Cardiac muscle cell (in vitro differentiated cells and primary cell): Measurements from ENCODE around the gene ATP11B. TPM values are rescaled to one million over a fixed set of nuclear protein-coding genes. Genes with fewer than 3 reads are reported as not detected.

Experiments
- DNase-seq, 2 donors: peaks; one replicate each; pipeline versions ENCODE4 v3.0.0 to v3.0.0-alpha.2; 2010 to 2017; ENCODE audit warnings: low read depth in 1 of 2, low spot score in 1 of 2
- H3K27ac ChIP-seq: fragments of 200-600 bp; sonication (generic); 2 replicates; pipeline ENCODE4 v1.5.1; 2016
- H3K27me3 ChIP-seq: fragments of 200-600 bp; sonication (generic); 2 replicates; pipeline ENCODE4 v1.6.0; 2016; ENCODE audit warnings: control low read depth
- H3K36me3 ChIP-seq: fragments of 200-600 bp; sonication (generic); 2 replicates; pipeline ENCODE4 v1.5.1; 2016; ENCODE audit warnings: control low read depth
- H3K4me1 ChIP-seq: fragments of 200-600 bp; sonication (generic); 2 replicates; pipeline ENCODE4 v1.8.1; 2017; ENCODE audit warnings: low read depth, mild to moderate bottlenecking, mixed run types
- H3K4me3 ChIP-seq: fragments of 200-600 bp; sonication (generic); 2 replicates; pipeline ENCODE4 v1.5.1; 2016; ENCODE audit warnings: mild to moderate bottlenecking
- H3K9me3 ChIP-seq: fragments of 200-600 bp; sonication (generic); 2 replicates; pipeline ENCODE4 v1.5.1; 2017; ENCODE audit warnings: low read depth, mild to moderate bottlenecking, control low read depth
- CTCF ChIP-seq: IDR thresholded peaks from 2 replicates; pipeline ENCODE4 v1.5.1; 2012; ENCODE audit warnings: low read depth, mild to moderate bottlenecking, low read length
- polyA plus RNA-seq: library from polyadenylated mRNA; unstranded; fragments of >200 nt; fragmentation: Nextera tagmentation; extraction: Ambion mirVana; gene quantifications from 2 replicates; pipeline ENCODE4 v1.2.1, GENCODE V29; 2016
- total RNA-seq: library from RNA; depleted of rRNA; stranded (reverse); fragments of >200 nt; gene quantifications from 2 replicates; pipeline ENCODE4 v1.2.3, GENCODE V29; 2016

ATP11B gene
- total and polyA plus RNA-seq, 2 experiments from 2014 or later, result 11.9 to 79.0 TPM

GRCh38 chr3:182912474-182912873, 119.2 kb downstream of the ATP11B start:
- H3K4me1 ChIP-seq, result peaks cover 12% of the 10 kb centered on the region
- no peak overlapping the region for H3K27ac ChIP-seq
- no peaks in the 10 kb centered on the region for H3K9me3 ChIP-seq
- H3K36me3 ChIP-seq, result peaks cover 6% of the 10 kb centered on the region
- H3K4me3 ChIP-seq, result no peak overlapping the region
- DNase-seq, result peak in 1 of 2 donors; percentile 6
- H3K27me3 ChIP-seq, result no peaks in the 10 kb centered on the region
- no peak for TF ChIP-seq CTCF

GRCh38 chr3:182913889-182914288, 120.6 kb downstream of the ATP11B start:
- H3K9me3 ChIP-seq, result no peaks in the 10 kb centered on the region
- TF ChIP-seq CTCF, result no peak
- H3K4me3 ChIP-seq, result no peak overlapping the region
- H3K4me1 ChIP-seq, result peaks cover 12% of the 10 kb centered on the region
- no peak for DNase-seq
- H3K27ac ChIP-seq, result no peak overlapping the region
- peaks cover 6% of the 10 kb centered on the region for H3K36me3 ChIP-seq
- H3K27me3 ChIP-seq, result no peaks in the 10 kb centered on the region

GRCh38 chr3:182914341-182914740, 121.0 kb downstream of the ATP11B start:
- Histone ChIP-seq H3K4me1 (peaks cover 12% of the 10 kb centered on the region), H3K27me3 (no peaks in the 10 kb centered on the region), H3K36me3 (peaks cover 6% of the 10 kb centered on the region), H3K4me3 (no peak overlapping the region), H3K27ac (no peak overlapping the region), H3K9me3 (no peaks in the 10 kb centered on the region)
- no peak for TF ChIP-seq CTCF
- no peak for DNase-seq

DNA sequence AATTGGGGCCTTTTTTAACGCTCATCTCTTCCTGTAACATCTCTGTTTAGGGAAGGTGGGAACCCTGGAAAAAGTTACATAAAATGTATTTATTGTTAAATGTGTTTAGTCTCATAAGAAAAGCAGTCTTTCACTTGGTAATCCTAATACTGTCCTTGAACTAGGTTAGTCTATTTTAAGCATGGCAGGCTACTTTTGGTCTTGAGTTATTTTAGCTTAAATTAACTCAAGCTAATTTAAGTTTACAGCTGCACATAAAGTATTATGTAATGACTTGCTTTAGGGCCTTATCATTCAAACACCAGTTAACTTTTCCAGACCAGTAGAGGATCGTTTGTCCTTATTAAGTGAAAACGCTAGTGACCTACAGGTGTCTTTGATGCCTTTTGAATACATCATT, 123.8 kb downstream of the ATP11B start:
- Histone ChIP-seq H3K36me3 (peaks cover 6% of the 10 kb centered on the region), H3K27me3 (no peaks in the 10 kb centered on the region), H3K4me1 (peaks cover 12% of the 10 kb centered on the region), H3K9me3 (no peaks in the 10 kb centered on the region), H3K4me3 (no peak overlapping the region), H3K27ac (peak overlapping the region; percentile 1)
- TF ChIP-seq CTCF, result no peak
- no peak for DNase-seq

GRCh38 chr3:182919866-182920357, 126.6 kb downstream of the ATP11B start:
- Histone ChIP-seq H3K4me1 (peaks cover 12% of the 10 kb centered on the region), H3K36me3 (peaks cover under 1% of the 10 kb centered on the region), H3K9me3 (no peaks in the 10 kb centered on the region), H3K27me3 (no peaks in the 10 kb centered on the region), H3K27ac (peak overlapping the region; percentile 72), H3K4me3 (no peak overlapping the region)
- TF ChIP-seq CTCF, result no peak
- no peak for DNase-seq
